ENCODE measurements around the gene GALNS. TPM values are rescaled to one million over a fixed set of nuclear protein-coding genes. Genes with fewer than 3 reads are reported as not detected.

GALNS gene
- total and polyA plus RNA-seq, 2 experiments from 2014 or later, result 9.7 to 18.8 TPM

- Histone ChIP-seq H2AFZ (no peak overlapping the region), H3K4me3 (no peak overlapping the region), H3K27me3 (ENCODE audit: insufficient read depth) (no peaks in the 10 kb centered on the region), H3K4me2 (no peak overlapping the region), H3K27ac (ENCODE audit: low read depth) (no peak overlapping the region), H3K9me2 (ENCODE audit: insufficient read depth) (no peaks in the 10 kb centered on the region), H3F3A (replicated peaks; ENCODE audit: low read depth) (no peaks in the 10 kb centered on the region), H3K79me2 (replicated peaks; ENCODE audit: insufficient read depth) (no peaks in the 10 kb centered on the region), H3K4me1 (ENCODE audit: insufficient read depth) (no peaks in the 10 kb centered on the region), H3K36me3 (ENCODE audit: insufficient read depth) (no peaks in the 10 kb centered on the region), H4K20me1 (replicated peaks; ENCODE audit: insufficient read depth) (no peaks in the 10 kb centered on the region)
- Mint-ChIP-seq H3K4me1 (no peaks in the 10 kb centered on the region), H3K36me3 (ENCODE audit: low read depth) (no peaks in the 10 kb centered on the region), H3K9me3 (no peaks in the 10 kb centered on the region), H3K27me3 (ENCODE audit: insufficient read depth, low read depth, poor library complexity) (peaks cover 5% of the 10 kb centered on the region), H3K27ac (no peak overlapping the region), H3K4me3 (no peak overlapping the region)
- DNase-seq (ENCODE audit: low spot score), result no peak
- no peak for TF ChIP-seq CTCF (conservative IDR thresholded peaks at IDR 0.05; ENCODE audit: low read depth in 2 of 2)
- no peak for TF ChIP-seq POLR2AphosphoS5 (IDR thresholded peaks at IDR 0.05; ENCODE audit: low read depth)
- no peak for TF ChIP-seq STAT1 (IDR thresholded peaks at IDR 0.05; ENCODE audit: unreplicated experiment)
- no peak for TF ChIP-seq CREB1 (CRISPR knock-in tag; IDR thresholded peaks at IDR 0.05; ENCODE audit: low read depth)
- no peak for TF ChIP-seq REST (IDR thresholded peaks at IDR 0.05; ENCODE audit: unreplicated experiment)
- TF ChIP-seq ZNF331 (CRISPR knock-in tag; IDR thresholded peaks at IDR 0.05; ENCODE audit: low read depth), result no peak
- TF ChIP-seq, protein P1, sequence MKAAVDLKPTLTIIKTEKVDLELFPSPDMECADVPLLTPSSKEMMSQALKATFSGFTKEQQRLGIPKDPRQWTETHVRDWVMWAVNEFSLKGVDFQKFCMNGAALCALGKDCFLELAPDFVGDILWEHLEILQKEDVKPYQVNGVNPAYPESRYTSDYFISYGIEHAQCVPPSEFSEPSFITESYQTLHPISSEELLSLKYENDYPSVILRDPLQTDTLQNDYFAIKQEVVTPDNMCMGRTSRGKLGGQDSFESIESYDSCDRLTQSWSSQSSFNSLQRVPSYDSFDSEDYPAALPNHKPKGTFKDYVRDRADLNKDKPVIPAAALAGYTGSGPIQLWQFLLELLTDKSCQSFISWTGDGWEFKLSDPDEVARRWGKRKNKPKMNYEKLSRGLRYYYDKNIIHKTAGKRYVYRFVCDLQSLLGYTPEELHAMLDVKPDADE (IDR thresholded peaks at IDR 0.05), result no peak
- no peak for TF ChIP-seq EZH2 (IDR thresholded peaks at IDR 0.05; ENCODE audit: low read depth, unreplicated experiment)
- no peak for TF ChIP-seq NANOG (IDR thresholded peaks at IDR 0.05; ENCODE audit: borderline replicate concordance)
- TF ChIP-seq ZNF462 (CRISPR knock-in tag; IDR thresholded peaks at IDR 0.05), result no peak
- TF ChIP-seq EZH2phosphoT487 (IDR thresholded peaks at IDR 0.05; ENCODE audit: unreplicated experiment), result no peak
- TF ChIP-seq ZNF114 (CRISPR knock-in tag; IDR thresholded peaks at IDR 0.05), result no peak
- TF ChIP-seq JUNB (IDR thresholded peaks at IDR 0.05; ENCODE audit: unreplicated experiment), result no peak
- ATAC-seq, result no peak
Observed at GRCh38 chr16:88896238-88897070, 39.7 kb upstream of the GALNS start.

All from GM23338 (cell line).